Measurements from ENCODE around the gene AVL9. TPM values are rescaled to one million over a fixed set of nuclear protein-coding genes. Genes with fewer than 3 reads are reported as not detected.
"Not testable (repeated sequence)": the region's sequence is repeated elsewhere in the genome, so short reads cannot be mapped to it uniquely, and the experiment has no call there.

The AVL9 gene
- total and polyA plus RNA-seq, 4 donors: 9.7 to 52.5 (median 35.3) TPM

DNA sequence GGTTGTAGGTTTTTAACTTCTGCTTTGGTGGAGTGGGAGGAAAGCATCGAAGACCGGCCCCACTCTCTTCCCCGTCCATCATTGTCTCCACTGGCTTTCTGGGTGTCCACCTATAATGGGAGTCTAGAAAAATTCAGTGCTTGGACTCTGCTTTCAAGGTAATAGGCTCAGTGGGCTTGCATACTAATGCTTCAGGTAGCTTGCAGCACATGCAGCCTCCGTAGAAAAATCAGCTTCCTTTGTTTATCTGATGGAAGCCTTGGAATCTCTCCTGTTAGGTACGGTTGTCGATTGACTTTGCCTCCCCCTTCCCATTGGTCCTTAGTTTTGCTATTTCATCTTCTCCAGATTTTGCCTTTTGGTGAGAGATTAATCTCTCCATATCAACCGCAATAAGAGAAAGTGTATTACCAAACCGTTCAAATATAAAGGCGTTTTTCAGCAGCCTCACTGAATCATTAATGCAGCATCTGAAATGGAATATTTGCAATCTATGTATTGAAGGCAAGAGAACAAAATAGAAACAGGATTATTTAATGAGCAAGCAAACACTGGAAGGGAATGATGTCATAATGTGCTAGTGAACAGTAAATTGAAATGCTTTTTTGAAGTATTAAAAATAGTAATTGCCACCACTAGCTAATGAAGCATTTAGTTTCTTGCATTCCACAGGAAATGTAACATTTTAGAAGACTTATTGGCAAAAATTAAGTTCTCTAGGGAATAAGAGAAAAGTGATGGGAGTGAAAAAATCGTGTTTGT, 944 bp downstream of the AVL9 start:
- no peak for ATAC-seq (ENCODE audit: insufficient read depth, low FRiP score)
- Histone ChIP-seq H3K4me1 (ENCODE audit: control insufficient read depth in 5 of 5, insufficient read depth in 5 of 5, low read length in 5 of 5) (peaks cover 0 to 18% (median 4%) of the 10 kb centered on the region in 5 donors), H3K36me3 (ENCODE audit: control insufficient read depth in 4 of 4, insufficient read depth in 4 of 4, low read length in 4 of 4) (peaks cover 0 to 2% (median under 1%) of the 10 kb centered on the region in 4 donors), H3K4me3 (peak overlapping the region; percentile 95), H3K27ac (ENCODE audit: low read depth in 1 of 2, low read length in 1 of 2) (peak overlapping the region; percentile 92 to 97), H3K9ac (ENCODE audit: insufficient read depth in 1 of 2, low read length in 2 of 2) (peak overlapping the region; percentile 51 to 95), H3K9me3 (ENCODE audit: control insufficient read depth in 4 of 4, insufficient read depth in 3 of 4, low read length in 3 of 4) (no peaks in the 10 kb centered on the region), H3K27me3 (ENCODE audit: control insufficient read depth in 3 of 3, insufficient read depth in 3 of 3, low read length in 2 of 3) (no peaks in the 10 kb centered on the region)
- TF ChIP-seq, protein P1, sequence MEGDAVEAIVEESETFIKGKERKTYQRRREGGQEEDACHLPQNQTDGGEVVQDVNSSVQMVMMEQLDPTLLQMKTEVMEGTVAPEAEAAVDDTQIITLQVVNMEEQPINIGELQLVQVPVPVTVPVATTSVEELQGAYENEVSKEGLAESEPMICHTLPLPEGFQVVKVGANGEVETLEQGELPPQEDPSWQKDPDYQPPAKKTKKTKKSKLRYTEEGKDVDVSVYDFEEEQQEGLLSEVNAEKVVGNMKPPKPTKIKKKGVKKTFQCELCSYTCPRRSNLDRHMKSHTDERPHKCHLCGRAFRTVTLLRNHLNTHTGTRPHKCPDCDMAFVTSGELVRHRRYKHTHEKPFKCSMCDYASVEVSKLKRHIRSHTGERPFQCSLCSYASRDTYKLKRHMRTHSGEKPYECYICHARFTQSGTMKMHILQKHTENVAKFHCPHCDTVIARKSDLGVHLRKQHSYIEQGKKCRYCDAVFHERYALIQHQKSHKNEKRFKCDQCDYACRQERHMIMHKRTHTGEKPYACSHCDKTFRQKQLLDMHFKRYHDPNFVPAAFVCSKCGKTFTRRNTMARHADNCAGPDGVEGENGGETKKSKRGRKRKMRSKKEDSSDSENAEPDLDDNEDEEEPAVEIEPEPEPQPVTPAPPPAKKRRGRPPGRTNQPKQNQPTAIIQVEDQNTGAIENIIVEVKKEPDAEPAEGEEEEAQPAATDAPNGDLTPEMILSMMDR (IDR thresholded peaks at IDR 0.05; ENCODE audit: control extremely low read depth, extremely low read depth): no peak
- 5 to 7% methylated on average over 10 of the region's 10 CpGs for WGBS, 2 donors
- peak in 1 of 3 donors; percentile 39 for DNase-seq

DNA sequence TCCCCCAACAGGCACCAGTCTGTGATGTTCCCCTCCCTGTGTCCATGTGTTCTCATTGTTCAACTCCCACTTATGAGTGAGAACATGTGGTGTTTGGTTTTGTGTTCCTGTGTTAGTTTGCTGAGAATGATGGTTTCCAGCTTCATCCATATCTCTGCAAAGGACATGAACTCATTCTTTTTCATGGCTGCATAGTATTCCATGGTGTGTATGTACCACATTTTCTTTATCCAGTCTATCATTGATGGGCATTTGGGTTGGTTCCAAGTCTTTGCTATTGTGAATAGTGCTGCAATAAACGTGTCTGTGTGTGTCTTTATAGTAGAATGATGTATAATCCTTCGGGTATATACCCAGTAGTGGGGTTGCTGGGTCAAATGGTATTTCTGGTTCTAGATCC, 4.5 kb downstream of the AVL9 start:
- WGBS, 2 donors: 89 to 91% methylated on average over 2 of the region's 2 CpGs
- not testable (repeated sequence) for DNase-seq; H3K27me3 ChIP-seq (ENCODE audit: control insufficient read depth in 3 of 3, insufficient read depth in 3 of 3, low read length in 2 of 3); ATAC-seq (ENCODE audit: insufficient read depth, low FRiP score); H3K4me3 ChIP-seq; H3K9me3 ChIP-seq (ENCODE audit: control insufficient read depth in 4 of 4, insufficient read depth in 3 of 4, low read length in 3 of 4); H3K36me3 ChIP-seq (ENCODE audit: control insufficient read depth in 4 of 4, insufficient read depth in 4 of 4, low read length in 4 of 4); H3K9ac ChIP-seq (ENCODE audit: insufficient read depth in 1 of 2, low read length in 2 of 2); H3K27ac ChIP-seq (ENCODE audit: low read depth in 1 of 2, low read length in 1 of 2)
- peaks cover 0 to 13% (median 10%) of the 10 kb centered on the region in 5 donors for H3K4me1 ChIP-seq (ENCODE audit: control insufficient read depth in 5 of 5, insufficient read depth in 5 of 5, low read length in 5 of 5)

DNA sequence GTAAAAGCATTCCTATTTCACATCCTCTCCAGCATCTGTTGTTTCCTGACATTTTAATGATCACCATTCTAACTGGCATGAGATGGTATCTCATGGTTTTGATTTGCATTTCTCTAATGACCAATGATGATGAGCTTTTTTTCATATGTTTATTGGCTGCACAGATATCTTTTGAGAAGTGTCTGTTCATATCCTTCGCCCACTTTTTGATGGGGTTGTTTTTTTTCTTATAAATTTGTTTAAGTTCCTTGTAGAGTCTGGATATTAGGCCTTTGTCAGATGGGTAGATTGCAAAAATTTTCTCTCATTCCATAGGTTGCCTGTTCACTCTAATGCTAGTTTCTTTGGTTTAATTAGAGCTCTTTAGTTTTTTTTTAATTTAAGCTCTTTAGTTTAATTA, 4.9 kb downstream of the AVL9 start:
- not testable (repeated sequence) for H3K27ac ChIP-seq (ENCODE audit: low read depth in 1 of 2, low read length in 1 of 2); DNase-seq; H3K36me3 ChIP-seq (ENCODE audit: control insufficient read depth in 4 of 4, insufficient read depth in 4 of 4, low read length in 4 of 4); H3K9ac ChIP-seq (ENCODE audit: insufficient read depth in 1 of 2, low read length in 2 of 2); H3K9me3 ChIP-seq (ENCODE audit: control insufficient read depth in 4 of 4, insufficient read depth in 3 of 4, low read length in 3 of 4); H3K27me3 ChIP-seq (ENCODE audit: control insufficient read depth in 3 of 3, insufficient read depth in 3 of 3, low read length in 2 of 3); ATAC-seq (ENCODE audit: insufficient read depth, low FRiP score); H3K4me3 ChIP-seq
- WGBS, 2 donors: 100% methylated on average over 1 of the region's 1 CpG
- peaks cover 0 to 13% (median 10%) of the 10 kb centered on the region in 5 donors for H3K4me1 ChIP-seq (ENCODE audit: control insufficient read depth in 5 of 5, insufficient read depth in 5 of 5, low read length in 5 of 5)

DNA sequence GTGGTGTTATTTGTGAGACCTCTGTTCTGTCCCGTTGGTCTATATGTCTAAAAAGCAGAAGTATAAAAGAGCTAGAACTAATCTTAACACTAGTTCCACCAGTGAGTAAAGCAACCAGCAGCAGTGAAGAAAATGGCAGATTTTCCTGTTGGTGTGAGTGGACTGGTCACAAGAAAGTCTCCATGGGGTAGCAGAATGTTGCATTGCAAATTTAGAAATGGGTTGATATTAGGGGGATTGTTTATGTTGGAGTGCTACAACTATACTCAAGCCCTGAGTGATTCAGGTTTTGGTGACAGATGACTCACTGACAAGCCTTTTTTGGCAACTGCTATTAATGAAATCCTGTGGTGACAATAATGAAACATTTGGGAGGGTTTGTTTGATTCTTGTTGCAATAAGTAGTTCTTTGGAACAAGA, 5.6 kb downstream of the AVL9 start:
- Histone ChIP-seq H3K27ac (ENCODE audit: low read depth in 1 of 2, low read length in 1 of 2) (peak overlapping the region; percentile 53 to 60), H3K9ac (ENCODE audit: insufficient read depth in 1 of 2, low read length in 2 of 2) (no peak overlapping the region)

More for the DNA sequence above, 5.6 kb downstream of the AVL9 start:
- Histone ChIP-seq H3K27me3 (ENCODE audit: control insufficient read depth in 3 of 3, insufficient read depth in 3 of 3, low read length in 2 of 3) (no peaks in the 10 kb centered on the region), H3K36me3 (ENCODE audit: control insufficient read depth in 4 of 4, insufficient read depth in 4 of 4, low read length in 4 of 4) (peaks cover 0 to 2% (median under 1%) of the 10 kb centered on the region in 4 donors), H3K4me3 (no peak overlapping the region), H3K9me3 (ENCODE audit: control insufficient read depth in 4 of 4, insufficient read depth in 3 of 4, low read length in 3 of 4) (no peaks in the 10 kb centered on the region), H3K4me1 (ENCODE audit: control insufficient read depth in 5 of 5, insufficient read depth in 5 of 5, low read length in 5 of 5) (peaks cover 0 to 13% (median 9%) of the 10 kb centered on the region in 5 donors)
- TF ChIP-seq, protein P1 (IDR thresholded peaks at IDR 0.05; ENCODE audit: control extremely low read depth, extremely low read depth): no peak
- ATAC-seq (ENCODE audit: insufficient read depth, low FRiP score): peak; percentile 34
- DNase-seq: no peak
- 9 to 52% methylated on average over 1 of the region's 1 CpG for WGBS, 2 donors

All from lung (tissue), 12 donors.